ENCODE data around the gene DNASE2. TPM values are rescaled to one million over a fixed set of nuclear protein-coding genes. Genes with fewer than 3 reads are reported as not detected.

The DNASE2 gene
- polyA plus RNA-seq, 3 donors, result 38.8 to 91.6 (median 44.8) TPM

- intact Hi-C loops (cut with micrococcal nuclease), result no loop called here
- Mint-ChIP-seq H3K27me3 (ENCODE audit: low read depth in 3 of 3) (peaks cover 89 to 92% (median 91%) of the 10 kb centered on the region in 3 donors), H3K4me3 (peak overlapping the region in 1 of 2 donors; percentile 82), H3K4me1 (peaks cover 36% of the 10 kb centered on the region), H3K36me3 (peaks cover 14 to 17% of the 10 kb centered on the region in 2 donors), H3K27ac (no peak overlapping the region), H3K9me3 (peaks cover 5 to 52% (median 38%) of the 10 kb centered on the region in 7 donors)
- no peak for DNase-seq
- H3K9ac ChIP-seq (ENCODE audit: insufficient read depth, low read length, poor library complexity, severe bottlenecking), result no peak overlapping the region
- H3K79me2 ChIP-seq (ENCODE audit: insufficient read depth, low read length), result no peaks in the 10 kb centered on the region
- no peak overlapping the region for H3K4me3 ChIP-seq (replicated peaks in 1 of 3; ENCODE audit: low read depth in 2 of 3, low read length in 3 of 3)
- H3K27ac ChIP-seq (ENCODE audit: low read depth in 1 of 2, low read length in 2 of 2), result no peak overlapping the region
- H4K20me1 ChIP-seq (ENCODE audit: insufficient read depth, low read length), result no peaks in the 10 kb centered on the region
- TF ChIP-seq CTCF (IDR thresholded peaks at IDR 0.05), result no peak
- no peaks in the 10 kb centered on the region for H3K36me3 ChIP-seq (replicated peaks in 1 of 2; ENCODE audit: control insufficient read depth in 1 of 2, insufficient read depth in 2 of 2, low read length in 2 of 2)
- H3K4me1 ChIP-seq (ENCODE audit: control insufficient read depth in 1 of 2, insufficient read depth in 2 of 2, low read length in 2 of 2), result peaks cover 18 to 42% of the 10 kb centered on the region in 2 donors
- peaks cover 13 to 66% of the 10 kb centered on the region in 2 donors for H3K9me3 ChIP-seq (replicated peaks in 1 of 2; ENCODE audit: control insufficient read depth in 1 of 2, insufficient read depth in 1 of 2, low read length in 2 of 2)
- H2AFZ ChIP-seq (ENCODE audit: insufficient read depth, low read depth, low read length, poor library complexity, severe bottlenecking), result no peak overlapping the region
- peaks cover 74 to 96% of the 10 kb centered on the region in 2 donors for H3K27me3 ChIP-seq (ENCODE audit: control insufficient read depth in 2 of 2, insufficient read depth in 2 of 2, low read length in 2 of 2)
- 10% methylated on average over 4 of the region's 6 CpGs for WGBS (ENCODE audit: insufficient coverage)
- no peak overlapping the region for H3K4me2 ChIP-seq (replicated peaks; ENCODE audit: extremely low read depth, low read length, poor library complexity, severe bottlenecking)
These were observed 44.8 kb downstream of the DNASE2 start for GRCh38 chr19:12836529-12836863.

GRCh38 chr19:12834976-12835757 lies 46.1 kb downstream of the DNASE2 start:
- WGBS (ENCODE audit: insufficient coverage), result 16% methylated on average over 31 of the region's 39 CpGs
- no peak for DNase-seq

More at GRCh38 chr19:12834976-12835757, 46.1 kb downstream of the DNASE2 start:
- H3K27ac ChIP-seq (ENCODE audit: low read depth in 1 of 2, low read length in 2 of 2), result no peak overlapping the region
- H3K4me1 ChIP-seq (ENCODE audit: control insufficient read depth in 1 of 2, insufficient read depth in 2 of 2, low read length in 2 of 2), result peaks cover 10 to 30% of the 10 kb centered on the region in 2 donors
- Mint-ChIP-seq H3K4me3 (peak overlapping the region in 1 of 2 donors; percentile 82), H3K36me3 (peaks cover 10 to 15% of the 10 kb centered on the region in 2 donors), H3K27me3 (ENCODE audit: low read depth in 3 of 3) (peaks cover 84 to 91% (median 88%) of the 10 kb centered on the region in 3 donors), H3K9me3 (peaks cover 1 to 40% (median 29%) of the 10 kb centered on the region in 7 donors), H3K4me1 (peaks cover 23% of the 10 kb centered on the region), H3K27ac (no peak overlapping the region)
- TF ChIP-seq CTCF (IDR thresholded peaks at IDR 0.05), result no peak
- intact Hi-C loops (cut with micrococcal nuclease), result no loop called here
- H3K4me3 ChIP-seq (replicated peaks in 1 of 3; ENCODE audit: low read depth in 2 of 3, low read length in 3 of 3), result no peak overlapping the region
- no peak overlapping the region for H3K9ac ChIP-seq (ENCODE audit: insufficient read depth, low read length, poor library complexity, severe bottlenecking)
- no peak overlapping the region for H2AFZ ChIP-seq (ENCODE audit: insufficient read depth, low read depth, low read length, poor library complexity, severe bottlenecking)
- no peak overlapping the region for H3K4me2 ChIP-seq (replicated peaks; ENCODE audit: extremely low read depth, low read length, poor library complexity, severe bottlenecking)
- peaks cover 8 to 57% of the 10 kb centered on the region in 2 donors for H3K9me3 ChIP-seq (replicated peaks in 1 of 2; ENCODE audit: control insufficient read depth in 1 of 2, insufficient read depth in 1 of 2, low read length in 2 of 2)
- H3K27me3 ChIP-seq (ENCODE audit: control insufficient read depth in 2 of 2, insufficient read depth in 2 of 2, low read length in 2 of 2), result peaks cover 68 to 94% of the 10 kb centered on the region in 2 donors
- no peaks in the 10 kb centered on the region for H3K79me2 ChIP-seq (ENCODE audit: insufficient read depth, low read length)
- H4K20me1 ChIP-seq (ENCODE audit: insufficient read depth, low read length), result no peaks in the 10 kb centered on the region
- no peaks in the 10 kb centered on the region for H3K36me3 ChIP-seq (replicated peaks in 1 of 2; ENCODE audit: control insufficient read depth in 1 of 2, insufficient read depth in 2 of 2, low read length in 2 of 2)
